CD4-positive, alpha-beta T cell treated with Interferon alpha-2 for 1 hour (primary cell): Measurements from ENCODE around the gene IRF2BP2.

Experiments used
- DNase-seq, 2 donors: peaks; one replicate each; pipeline ENCODE4 v3.0.0-alpha.2; 2020 to 2022

IRF2BP2 gene

DNA sequence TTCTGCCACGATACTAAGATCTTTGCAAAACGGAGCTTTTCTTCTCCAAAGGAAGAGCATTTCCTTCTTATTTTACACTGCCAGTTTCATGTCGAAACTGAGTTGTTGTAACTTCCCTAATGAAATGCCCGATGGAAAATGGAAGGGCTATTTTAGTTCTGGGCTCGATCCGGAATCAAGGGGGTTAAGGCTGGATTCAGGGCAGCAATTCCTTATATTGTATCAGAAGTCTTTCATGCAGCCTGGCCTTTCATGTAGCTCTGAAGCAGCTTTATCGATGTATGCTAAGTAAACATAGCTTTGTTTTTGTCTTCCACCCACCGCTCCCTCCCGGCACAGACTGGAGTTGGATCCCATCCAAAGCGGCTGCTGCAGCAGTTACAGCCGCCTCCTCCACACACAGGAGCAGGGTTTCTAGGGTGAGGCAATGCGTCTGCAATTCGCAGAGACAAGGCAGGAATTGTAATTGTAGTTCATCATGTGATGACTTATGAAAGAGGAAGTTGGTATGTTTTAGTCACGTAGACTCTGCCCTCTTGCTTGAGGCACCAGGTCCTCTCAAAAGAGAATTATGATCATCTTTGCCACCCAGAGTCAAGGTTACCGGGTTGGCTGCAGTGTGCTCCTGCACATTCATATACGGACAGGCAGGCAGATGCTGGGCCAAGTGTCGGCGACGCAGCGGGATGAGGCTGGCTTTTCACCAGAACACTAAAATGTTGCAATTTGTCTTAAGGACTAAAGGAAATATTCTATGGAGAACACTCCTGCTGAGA lies 2.6 kb upstream of the IRF2BP2 start:
- peak; percentile 80 to 83 for DNase-seq

DNA sequence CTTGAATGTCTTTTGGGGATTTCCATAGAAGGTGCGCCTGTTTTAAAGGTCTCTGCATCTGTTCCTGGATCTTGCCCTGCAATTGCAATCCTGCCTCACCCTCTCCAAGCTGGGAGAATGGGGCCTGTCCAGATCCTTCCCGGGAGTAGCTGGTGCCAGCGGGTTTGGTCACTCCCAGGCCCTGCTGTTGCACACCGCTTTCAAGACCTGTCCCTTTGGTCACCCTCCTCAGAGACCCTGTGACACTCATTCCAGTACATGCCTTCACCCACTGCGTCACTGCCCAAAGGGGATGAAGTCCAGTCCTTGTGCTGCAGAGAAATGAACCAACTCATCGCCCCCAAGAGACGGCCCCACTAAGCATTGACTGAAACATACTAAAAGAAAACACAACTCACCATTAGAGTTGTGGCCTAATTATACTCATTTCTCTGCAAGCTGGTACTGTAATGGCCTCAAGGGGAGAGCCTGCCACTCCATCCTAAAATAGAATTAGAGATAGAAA lies 1.9 kb upstream of the IRF2BP2 start:
- DNase-seq: peak in 1 of 2 donors; percentile 34

DNA sequence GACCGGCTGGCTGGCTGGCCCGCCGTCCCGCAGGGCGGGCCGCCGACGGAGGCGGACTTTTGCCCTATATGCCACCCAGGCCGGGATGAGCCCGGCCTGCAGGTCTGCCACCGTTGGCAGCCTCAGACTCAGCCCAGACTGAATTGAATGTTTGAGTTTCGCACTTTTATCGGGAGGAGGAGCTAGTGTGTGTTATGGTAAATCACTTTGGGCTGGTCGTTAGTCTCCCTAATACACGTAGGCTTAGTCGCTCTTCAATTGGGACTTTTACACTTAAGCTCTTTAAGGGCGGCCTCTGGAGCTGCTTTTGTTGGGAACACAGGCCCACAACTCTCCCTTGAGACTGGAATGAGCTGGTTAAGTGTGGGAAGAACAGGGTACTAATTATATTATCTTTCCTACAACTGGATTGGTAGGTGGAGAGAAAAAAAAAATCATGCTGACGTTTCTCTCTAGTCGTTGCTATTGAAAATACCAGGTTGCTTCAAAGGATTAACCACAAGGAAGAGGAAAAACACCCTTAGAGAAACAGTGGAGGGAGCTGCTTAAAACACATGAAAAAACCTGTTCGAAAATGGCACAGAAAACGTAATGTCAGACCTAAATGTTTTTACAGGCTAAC lies 1.4 kb upstream of the IRF2BP2 start:
- DNase-seq: peak; percentile 81 to 89

DNA sequence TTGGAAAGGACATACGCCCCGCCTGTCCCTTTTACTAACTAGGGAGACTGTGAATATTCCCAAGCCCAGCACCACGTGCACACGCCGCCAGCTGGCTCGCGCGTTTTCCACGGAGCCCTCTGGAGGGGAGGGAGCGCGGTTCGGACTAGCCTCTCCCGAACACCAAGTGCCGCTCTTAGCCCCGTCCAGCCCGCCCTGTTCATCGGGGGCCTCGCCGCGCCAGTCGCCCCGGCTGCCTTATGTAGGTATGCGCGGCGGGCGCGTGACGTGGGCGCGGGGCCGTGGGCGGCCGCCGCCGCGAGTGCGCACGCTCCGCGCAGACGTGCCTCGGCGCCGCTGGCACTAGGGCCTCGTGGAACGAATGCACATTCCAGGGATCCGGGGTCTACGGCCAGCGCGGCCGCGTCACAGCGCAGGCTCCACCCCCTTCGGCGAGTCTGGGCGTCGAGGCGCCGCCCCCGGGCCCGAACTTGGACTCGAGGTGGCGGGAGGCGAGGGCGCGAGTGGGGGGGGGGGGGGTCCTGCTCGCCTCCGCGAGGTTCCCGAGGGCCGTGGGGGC lies 767 bp upstream of the IRF2BP2 start:
- DNase-seq: peak; percentile 93 to 94

DNA sequence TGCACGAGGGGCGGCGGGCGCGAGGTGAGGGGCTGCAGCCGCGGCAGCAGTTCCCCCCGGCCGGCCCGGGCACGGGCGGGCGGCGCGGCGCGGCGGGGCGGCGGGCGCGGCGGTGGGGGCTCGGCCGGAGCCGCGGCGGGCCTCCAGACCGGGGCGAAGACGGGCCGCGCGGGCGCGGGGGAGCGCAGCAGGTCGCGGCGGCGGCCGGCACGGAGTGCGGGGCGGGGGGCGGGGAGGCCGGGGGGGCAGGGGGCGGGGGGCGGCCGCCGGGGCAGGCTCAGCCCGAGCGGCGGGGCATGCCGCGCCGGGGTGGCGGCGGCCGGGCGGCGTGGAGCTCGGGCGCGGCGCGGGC lies 311 bp downstream of the IRF2BP2 start:
- DNase-seq: no peak

DNA sequence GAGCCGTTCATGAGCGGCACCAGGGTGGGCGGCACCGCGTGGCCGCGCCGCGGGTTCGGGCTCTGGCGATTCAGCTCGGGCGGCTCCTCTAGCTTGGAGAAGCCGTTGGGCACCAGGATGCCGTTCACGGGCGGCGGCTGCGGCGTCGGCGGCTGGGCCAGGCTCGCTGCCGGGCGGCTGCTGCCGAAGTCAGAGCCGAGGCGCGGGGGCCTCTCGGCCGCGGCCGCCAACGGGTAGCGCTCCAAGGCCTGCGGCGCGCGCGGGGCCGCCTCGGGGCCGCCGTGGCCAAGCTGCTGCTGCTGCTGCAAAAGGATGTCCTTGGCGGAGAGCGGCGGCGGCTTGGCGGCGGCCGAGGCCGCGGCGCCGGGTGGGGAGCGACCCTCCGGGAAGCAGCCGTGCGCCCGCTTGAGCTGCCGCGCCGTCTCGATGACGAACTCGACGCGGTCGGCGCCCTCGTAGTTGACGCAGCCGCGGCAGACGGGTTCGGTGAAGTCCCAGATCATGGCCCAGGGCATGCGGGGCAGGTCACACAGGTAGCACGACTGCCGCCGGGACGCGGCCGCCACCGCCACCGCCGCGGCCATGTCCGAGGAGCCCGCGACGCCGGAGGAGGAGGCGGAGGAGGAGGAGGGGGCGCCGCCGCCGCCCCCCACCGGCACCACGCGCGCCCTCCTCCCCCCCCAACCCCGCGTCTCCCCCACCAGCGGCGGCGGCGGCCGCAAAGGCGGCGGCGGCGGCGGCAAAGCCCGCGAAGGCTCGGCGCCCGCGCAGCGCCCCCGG lies 877 bp downstream of the IRF2BP2 start:
- DNase-seq: peak; percentile 73 to 75

DNA sequence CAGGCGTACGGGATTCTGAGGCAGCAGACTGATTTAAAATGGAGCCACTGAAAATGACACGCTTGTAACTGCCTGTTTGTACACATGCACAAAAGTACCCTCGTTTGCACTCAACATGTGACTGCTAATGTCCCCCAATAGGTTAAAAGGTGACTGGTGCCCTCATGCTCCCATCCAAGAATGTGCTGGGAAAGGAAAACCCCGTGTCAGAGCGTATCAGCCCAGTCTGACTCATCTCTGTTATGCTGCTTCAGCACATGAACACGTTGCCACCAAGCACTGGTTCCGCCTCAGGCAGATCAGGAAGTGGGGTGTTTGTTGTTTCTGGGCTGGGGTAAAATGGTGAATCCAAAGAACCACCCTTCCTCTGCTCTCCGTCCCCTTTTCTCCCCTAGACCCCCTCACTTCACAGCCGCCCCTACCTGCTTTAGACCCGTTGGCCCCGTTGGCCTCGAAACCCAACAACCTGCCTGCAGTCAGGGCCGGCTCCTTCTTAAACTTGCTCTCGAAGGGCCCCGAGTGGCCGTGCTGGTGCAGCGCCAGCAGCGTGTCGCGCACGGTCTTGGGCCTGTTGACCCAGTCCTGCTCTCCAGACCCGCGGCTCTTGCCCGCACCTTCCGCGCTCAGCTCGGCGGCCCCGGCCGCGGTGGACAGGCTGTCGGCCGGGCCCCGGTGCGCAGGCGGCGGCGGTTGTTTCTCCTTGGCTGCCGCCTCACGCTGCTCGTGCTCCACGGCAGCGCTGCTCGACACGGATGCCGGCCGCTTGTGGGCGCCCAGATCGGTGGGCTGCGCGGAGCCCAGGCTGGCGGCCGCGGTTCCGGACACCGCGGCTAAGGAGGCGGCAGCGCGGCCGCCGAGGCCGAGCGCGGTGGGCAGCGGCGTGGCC lies 1.7 kb downstream of the IRF2BP2 start:
- peak; percentile 85 to 89 for DNase-seq

DNA sequence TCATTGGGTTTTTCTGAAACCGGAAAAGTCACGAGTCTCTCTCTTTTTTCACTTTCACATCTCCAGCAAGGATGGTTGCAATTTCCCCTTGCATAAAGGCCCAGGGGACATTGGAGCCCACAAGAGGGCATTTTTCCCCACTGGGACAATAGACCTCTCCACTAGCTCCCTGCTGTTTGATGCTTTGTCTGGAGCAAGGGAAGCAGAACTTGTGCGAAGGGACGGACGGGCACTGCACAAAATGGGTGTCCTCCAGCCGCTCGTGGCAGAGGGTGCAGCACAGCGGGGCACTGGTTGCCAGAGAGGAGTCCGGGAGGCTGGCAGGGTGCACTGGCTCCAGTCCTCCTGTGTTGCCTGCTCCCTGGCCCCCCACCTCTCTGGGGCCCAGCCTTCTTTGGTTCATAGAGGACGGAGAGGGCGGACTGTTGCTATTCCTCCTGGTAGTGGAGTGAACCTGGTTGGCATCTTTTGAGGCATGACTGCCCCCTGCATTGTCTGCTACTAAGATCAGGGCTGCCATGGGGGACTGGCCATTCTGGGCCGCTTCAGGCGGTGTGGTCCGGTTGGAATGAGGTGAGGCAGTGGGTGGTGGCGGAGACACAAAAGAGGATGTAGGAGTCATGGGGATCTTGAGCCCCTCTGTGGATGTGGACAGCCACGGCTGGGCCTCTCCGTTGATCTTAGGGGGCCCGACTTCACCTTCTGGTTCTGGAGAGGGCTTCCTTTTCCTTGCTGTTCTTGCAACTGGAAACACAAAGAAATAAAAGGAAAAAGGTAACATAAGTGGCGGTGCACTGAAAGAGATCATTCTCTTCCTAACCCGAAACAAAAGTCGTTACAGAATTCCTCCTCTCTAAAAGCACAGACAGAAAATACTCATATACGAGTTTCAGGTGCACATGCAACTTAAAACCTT lies 2.6 kb downstream of the IRF2BP2 start:
- DNase-seq: peak; percentile 20 to 57

DNA sequence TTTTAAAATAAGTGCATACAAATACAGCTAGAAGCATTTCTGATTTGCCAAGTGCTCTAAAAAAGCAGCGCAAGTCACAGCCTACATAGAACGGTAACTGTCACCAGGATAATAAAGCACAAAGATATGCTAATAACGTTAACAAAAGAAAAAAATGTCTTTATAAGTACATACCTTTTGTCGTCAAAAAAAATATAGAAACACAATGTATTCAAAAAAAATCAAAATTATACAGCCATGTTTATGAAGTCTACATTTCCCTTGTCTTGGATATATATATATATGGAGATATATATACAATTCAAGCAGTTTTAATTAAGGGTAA lies 3.2 kb downstream of the IRF2BP2 start:
- peak in 1 of 2 donors; percentile 15 for DNase-seq

DNA sequence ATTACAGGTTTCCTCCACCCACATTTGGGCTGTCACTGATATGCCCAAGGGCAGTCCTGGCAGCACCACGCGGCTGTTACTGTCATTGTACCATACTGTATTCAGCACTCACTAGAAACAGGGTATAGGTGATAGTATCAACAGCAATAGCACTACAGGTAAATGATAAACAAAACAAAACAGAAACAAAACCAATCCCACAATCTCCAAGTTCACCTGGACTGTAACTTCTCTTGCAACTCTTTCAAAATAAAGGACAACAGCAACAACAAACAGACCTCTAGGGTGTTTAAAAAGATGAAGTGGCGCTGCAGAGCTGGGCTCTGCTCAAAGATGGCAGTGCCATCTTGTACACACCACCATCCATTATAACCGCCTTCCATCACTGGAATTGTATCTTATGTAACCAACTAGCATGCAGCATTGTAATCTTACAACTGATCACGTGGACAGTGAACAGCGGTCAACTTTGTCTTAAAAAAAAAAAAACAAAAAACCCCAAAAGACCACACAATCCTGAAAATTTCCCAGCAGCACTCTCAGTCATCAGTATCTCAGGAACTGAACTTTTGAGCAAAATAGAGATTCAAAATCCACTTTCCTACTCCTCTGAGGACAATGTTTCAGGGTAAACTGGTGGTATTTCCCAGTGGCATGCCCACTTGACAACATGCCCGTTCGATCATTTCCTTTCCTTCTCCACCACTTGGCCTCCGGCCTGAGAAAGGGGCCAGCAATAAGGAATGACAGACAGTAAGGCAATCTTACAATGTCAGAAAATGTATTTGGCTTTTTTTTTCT lies 3.8 kb downstream of the IRF2BP2 start:
- DNase-seq: peak; percentile 47 to 71

DNA sequence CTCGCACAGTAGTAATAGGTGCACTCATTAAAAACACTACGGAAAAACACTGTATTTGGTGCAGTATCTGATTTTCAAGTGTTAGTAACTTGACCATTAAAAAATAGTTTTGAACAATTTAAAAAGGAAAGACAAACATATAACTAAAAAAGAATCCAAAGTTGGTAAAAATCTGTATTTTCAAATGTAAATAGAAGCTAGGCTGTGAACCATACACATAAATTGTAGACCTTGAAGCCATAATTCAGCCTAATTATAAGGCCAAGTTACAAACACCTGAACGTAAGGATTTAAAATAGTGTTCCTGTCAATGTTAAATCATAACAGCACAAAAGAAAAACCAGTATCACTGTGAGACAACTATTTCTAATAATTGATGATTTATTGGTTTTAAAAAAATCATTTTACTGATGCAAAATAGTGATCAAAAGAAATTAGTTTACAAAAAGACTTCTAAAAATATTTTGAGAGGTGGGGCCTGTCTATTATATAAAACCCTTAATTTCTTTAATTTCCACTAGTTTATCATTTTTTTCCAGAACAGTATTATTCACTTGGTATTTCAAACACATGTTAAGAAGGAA lies 4.5 kb downstream of the IRF2BP2 start:
- DNase-seq: no peak

DNA sequence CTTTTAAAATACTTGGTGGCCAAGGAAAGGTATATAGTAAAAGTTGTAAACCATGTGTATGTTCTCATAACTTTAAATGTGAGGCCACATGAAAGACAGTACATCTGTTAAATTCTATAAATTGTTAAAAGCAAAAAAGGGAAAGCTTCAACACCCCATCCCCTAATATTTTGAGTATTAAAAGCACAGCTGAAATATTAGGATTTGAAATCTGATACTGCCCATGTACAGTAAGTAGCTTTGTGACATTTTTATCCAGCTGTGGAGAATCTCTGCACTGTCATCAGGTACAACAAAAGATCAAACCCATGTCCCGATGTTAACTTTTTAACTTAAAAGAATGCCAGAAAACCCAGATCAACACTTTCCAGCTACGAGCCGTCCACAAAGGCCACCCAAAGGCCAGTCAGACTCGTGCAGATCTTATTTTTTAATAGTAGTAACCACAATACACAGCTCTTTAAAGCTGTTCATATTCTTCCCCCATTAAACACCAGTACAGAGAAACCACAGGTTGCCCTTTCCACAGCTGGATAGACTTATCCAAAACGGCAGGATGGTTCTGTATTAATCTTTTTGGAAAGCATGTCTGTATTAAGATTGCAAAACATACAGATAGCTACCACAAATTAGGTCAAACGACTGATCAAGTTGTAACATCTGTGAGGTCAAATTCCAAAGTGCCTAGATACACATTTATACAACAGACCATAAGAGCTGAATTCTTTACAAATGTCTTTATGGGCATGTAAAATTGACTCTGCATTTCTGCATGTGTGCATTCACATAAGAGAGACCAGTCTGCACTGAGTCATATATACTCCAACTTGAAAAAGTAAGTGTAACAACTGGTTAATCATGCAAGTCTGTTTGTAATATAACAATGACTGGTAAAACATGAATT lies 5.2 kb downstream of the IRF2BP2 start:
- peak in 1 of 2 donors; percentile 23 for DNase-seq

DNA sequence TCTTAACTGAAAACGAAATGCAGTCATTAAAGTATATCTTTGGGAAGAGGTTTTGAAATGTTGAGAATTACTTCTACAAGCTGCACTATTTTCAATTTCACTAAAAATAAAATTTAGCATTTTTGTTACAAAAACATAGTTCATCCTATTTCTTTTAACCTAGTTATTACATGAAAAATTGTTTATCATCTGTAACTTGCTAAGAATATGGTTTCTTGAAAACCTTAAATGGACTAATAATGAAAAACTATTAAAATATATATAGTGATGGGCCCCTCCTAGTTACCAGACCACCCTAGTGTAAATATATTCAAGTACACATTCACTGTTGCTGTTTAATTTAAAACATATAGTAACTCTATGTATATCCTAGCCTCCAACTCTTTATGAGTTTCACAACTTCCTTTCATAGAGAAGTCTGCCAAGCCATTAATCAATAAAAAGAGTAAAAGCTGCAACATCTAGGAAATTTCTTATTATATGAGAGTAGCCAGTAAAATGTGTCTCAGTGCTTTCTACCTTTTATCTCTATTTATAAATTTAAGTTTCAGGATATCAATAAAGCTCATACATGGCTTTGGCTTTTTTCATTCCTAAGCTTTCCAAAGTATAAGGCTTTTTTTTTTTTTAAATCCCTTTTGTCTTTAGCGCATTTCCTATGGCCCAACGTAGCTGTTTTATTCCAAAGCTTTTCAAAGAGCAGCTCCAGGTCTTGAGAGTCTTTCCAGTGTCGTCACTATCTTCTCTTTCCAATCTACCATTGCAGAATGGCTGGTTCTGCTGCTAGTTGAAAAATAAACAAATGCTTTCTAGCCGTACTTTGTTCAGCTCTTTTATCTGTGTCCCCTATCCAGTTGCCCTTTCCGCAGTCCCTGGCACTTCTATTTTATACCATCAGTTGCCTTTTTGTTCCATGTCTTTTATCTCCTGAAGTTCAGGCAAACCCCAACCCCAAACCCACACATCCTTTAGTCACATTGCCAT lies 6.5 kb downstream of the IRF2BP2 start:
- peak in 1 of 2 donors; percentile 32 for DNase-seq

DNA sequence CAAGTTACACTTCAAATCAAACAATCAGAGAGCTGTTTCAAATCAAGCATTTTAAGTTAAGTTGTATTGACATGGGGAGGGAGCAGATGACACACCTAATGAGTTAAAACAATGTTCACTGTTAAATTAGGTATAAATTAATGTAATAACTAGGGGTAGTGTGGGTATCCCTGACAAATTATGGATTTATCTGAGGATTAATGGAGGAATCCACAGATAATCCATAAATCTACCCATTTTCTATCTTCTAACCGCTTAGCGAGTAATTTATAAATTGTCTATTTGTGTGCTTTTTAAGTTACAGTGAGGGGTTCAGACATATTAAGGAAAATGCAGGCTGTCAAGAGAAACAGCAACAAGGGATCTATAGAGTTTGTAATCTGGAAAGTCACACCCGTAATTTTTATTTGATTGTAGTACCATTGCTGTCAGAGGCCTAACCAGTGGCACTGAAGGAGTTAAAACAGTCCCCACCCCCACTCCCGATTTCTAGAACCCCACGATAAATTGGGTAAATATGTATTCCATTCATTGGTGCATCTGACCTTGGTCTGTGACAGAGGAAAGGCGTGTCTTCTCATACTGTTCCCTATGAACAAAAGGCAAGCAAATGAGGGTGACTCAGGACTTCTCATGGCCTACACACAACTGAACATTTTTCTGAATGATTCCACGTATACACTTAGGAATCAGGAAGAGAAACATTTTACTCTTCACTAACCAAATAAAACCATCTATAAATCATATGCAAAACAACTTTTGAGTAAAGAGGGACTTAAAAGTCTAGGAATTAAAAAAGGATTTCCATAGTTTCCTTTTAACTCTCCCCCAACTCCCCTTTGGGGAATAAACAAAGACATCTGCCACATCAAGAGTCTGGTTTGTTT lies 7.4 kb downstream of the IRF2BP2 start:
- peak; percentile 31 to 55 for DNase-seq

DNA sequence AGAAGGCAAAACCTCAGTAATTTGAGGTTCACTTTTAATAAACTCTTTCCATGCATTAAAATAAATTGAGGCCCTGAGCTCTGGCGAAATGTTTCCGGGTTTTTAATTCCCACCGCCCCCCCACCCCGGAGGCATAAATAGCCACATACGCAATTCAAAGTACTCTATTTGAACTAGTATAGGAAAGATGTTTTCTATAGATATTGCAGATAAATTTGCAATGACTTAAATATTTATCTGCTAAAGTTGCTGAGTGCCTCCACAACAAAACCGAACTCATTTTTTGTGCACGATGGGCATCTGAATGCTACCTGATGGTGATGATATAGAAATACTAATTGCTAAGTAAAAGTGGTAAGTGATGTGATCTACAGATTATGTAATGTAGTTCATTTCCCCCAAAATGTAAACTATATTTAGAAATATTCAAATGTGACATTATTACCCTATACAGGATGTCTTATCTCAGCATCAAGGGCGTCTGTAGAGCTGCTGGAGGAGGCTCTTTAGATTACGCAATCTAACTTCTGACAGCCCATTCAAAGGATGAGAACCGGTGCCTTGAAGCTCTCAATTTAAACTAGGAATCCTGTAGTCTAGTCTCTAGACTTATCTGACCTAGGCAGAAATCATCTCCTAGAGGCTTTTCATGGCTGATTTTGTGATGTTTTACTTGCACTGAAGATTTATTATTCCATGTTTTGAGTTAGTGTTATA lies 8.5 kb downstream of the IRF2BP2 start:
- peak; percentile 36 to 78 for DNase-seq
